HL-60/S4 (cell line): ENCODE data around the gene TOP3B.

Source experiments
- in situ Hi-C: fragments of 300-500 bp; cut with MboI; formaldehyde crosslinking; loops from 2 replicates; pipeline ENCODE4 v1.14.3; 2022; ENCODE audit warnings: low sequenced_read_pairs

Gene TOP3B

GRCh38 chr22:21947040-21948014 is 35.3 kb downstream of the TOP3B start:
- in situ Hi-C loops: loop anchor here (10.0 to 25.0 kb wide), 2 partner anchors 243 to 385 kb away; partner anchors contain the start of genes RIMBP3C and UBE2L3

- in situ Hi-C loops: loop anchor here (10.0 to 25.0 kb wide), 2 partner anchors 242 to 384 kb away; partner anchors contain the start of genes RIMBP3C and UBE2L3
Observed at GRCh38 chr22:21946262-21946925, 36.2 kb downstream of the TOP3B start.

- in situ Hi-C loops: loop anchor here (10.0 to 25.0 kb wide), 2 partner anchors 241 to 383 kb away; partner anchors contain the start of genes RIMBP3C and UBE2L3
Observed at GRCh38 chr22:21945453-21946261, 36.9 kb downstream of the TOP3B start.

- in situ Hi-C loops: loop anchor here (10.0 to 25.0 kb wide), 2 partner anchors 240 to 383 kb away; partner anchors contain the start of genes RIMBP3C and UBE2L3
Observed at GRCh38 chr22:21944871-21945270, 37.7 kb downstream of the TOP3B start.

GRCh38 chr22:21943571-21944448 is 38.8 kb downstream of the TOP3B start:
- in situ Hi-C loops: loop anchor here (10.0 to 25.0 kb wide), 2 partner anchors 239 to 382 kb away; partner anchors contain the start of genes RIMBP3C and UBE2L3

GRCh38 chr22:21942407-21943343 is 39.9 kb downstream of the TOP3B start:
- in situ Hi-C loops: loop anchor here (10.0 to 25.0 kb wide), 2 partner anchors 238 to 380 kb away; partner anchors contain the start of genes RIMBP3C and UBE2L3

GRCh38 chr22:21941921-21942320 is 40.7 kb downstream of the TOP3B start:
- in situ Hi-C loops: loop anchor here (10.0 to 25.0 kb wide), 2 partner anchors 237 to 380 kb away; partner anchors contain the start of genes RIMBP3C and UBE2L3

- in situ Hi-C loops: loop anchor here (10.0 to 25.0 kb wide), 2 partner anchors 236 to 378 kb away; partner anchors contain the start of genes RIMBP3C and UBE2L3
Observed at GRCh38 chr22:21940521-21940920, 42.1 kb downstream of the TOP3B start.

- in situ Hi-C loops: loop anchor here (10.0 to 25.0 kb wide), 2 partner anchors 235 to 378 kb away; partner anchors contain the start of genes RIMBP3C and UBE2L3
Observed at GRCh38 chr22:21939935-21940334, 42.7 kb downstream of the TOP3B start.

GRCh38 chr22:21939461-21939913 is 43.1 kb downstream of the TOP3B start:
- in situ Hi-C loops: loop anchor here (25.0 kb wide), 1 partner anchor 377 kb away; the partner anchor contains the start of genes RIMBP3C and UBE2L3

- in situ Hi-C loops: loop anchor here (25.0 kb wide), 1 partner anchor 377 kb away; the partner anchor contains the start of genes RIMBP3C and UBE2L3
Observed at GRCh38 chr22:21938906-21939305, 43.7 kb downstream of the TOP3B start.

GRCh38 chr22:21938071-21938822 is 44.3 kb downstream of the TOP3B start:
- in situ Hi-C loops: loop anchor here (25.0 kb wide), 1 partner anchor 376 kb away; the partner anchor contains the start of genes RIMBP3C and UBE2L3

- in situ Hi-C loops: loop anchor here (25.0 kb wide), 1 partner anchor 375 kb away; the partner anchor contains the start of genes RIMBP3C and UBE2L3
Observed at GRCh38 chr22:21937821-21938070, 44.8 kb downstream of the TOP3B start.

GRCh38 chr22:21937041-21937820 is 45.4 kb downstream of the TOP3B start:
- in situ Hi-C loops: loop anchor here (25.0 kb wide), 1 partner anchor 375 kb away; the partner anchor contains the start of genes RIMBP3C and UBE2L3

GRCh38 chr22:21936151-21936775 is 46.3 kb downstream of the TOP3B start:
- in situ Hi-C loops: loop anchor here (25.0 kb wide), 1 partner anchor 374 kb away; the partner anchor contains the start of genes RIMBP3C and UBE2L3
